IPS DF 19.7 (cell line): ENCODE data around the gene PDE1C.

Experiments
- DNase-seq: peaks from one replicate; pipeline ENCODE4 v3.0.0-alpha.2; 2013; ENCODE audit warnings: low read depth, low spot score

PDE1C gene

DNA sequence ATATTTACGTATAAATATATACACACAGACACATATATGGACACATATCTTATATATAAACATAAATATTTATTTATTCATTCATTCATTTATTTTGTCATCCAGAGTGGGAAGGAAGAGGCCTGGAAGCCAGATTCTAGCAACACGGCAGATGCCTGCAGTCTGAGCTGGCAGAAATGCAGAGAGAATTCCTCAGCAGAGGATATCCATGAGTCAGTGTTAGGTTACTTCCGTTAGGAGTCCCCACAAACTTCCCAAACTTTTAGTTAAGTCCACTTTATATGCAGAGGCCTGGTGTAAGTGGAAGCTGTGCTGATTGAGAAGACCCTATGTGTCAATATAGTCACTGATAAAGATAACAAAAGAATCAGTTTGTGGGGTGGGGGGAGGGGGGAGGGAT lies 293.6 kb downstream of the PDE1C start:
- no peak for DNase-seq

DNA sequence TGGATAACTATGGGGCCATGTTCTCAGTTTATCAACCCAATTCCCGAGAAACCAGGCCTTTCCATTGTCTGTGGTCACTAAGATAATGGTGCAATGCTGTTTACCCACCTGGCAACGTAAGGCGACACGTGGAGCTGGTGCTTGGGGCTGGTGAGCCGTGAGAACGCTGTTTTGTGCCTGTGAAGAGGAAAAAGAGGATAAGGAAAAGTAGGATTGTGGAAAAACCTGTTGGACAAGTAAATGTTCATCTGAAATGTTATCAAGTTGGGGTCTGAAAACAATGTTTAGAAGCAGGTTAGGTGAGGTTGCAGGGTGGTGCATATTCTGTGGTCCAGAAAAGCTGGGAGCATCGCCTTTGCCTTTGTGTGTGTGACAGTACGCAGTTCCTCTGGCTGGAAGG lies 294.7 kb downstream of the PDE1C start:
- DNase-seq: no peak

DNA sequence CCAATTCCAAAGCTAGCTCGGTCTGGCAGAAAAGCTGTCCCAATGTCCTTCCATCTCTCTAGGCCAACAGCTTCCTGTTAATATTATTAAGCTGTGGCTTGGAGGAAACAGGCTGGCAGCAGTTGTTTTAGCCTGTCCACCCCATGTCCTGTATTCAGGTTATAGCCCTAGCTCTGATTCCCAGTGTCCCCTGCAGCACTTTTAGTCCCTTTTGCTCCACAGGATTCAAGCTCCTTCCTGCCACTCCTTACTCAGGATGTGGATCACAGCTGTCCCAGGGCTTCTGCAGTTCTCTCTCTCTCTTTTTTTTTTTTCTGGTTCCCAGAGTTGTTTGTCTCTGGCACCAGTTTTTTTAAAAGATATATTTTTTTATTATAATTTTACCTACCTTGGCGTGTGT lies 298.0 kb downstream of the PDE1C start:
- no peak for DNase-seq

DNA sequence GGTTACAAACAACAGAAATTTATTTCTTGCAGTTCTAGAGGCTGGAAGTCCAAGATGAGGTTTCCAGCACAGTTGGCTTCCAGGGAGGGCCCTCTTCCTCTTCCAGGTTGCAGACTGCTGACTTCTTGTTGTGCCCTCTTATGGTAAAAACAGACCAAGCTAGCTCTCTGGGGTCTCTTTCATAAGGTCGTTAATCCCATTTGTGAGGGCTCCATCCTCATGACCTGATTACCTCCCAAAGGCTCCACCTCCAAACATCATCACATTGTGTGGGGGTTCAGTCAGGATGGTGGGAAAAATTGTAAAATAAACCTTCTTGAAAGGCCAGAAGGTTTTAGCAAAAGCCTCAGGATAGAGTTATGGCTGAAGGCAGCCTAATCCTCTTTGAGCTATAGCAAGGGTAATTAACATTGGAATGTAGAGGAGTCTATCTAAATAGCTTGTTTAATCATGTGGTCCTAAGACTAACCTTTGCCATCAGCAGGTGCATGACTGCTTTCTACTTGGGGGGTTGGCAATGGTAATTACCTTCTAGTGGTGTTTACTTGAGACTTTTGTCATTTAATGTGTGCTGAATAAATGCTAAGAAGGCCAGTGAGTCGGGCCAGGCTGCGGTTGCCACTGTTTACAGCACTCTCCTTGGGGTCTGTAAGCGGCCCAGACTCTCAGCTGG lies 302.4 kb downstream of the PDE1C start:
- DNase-seq: peak; percentile 86

DNA sequence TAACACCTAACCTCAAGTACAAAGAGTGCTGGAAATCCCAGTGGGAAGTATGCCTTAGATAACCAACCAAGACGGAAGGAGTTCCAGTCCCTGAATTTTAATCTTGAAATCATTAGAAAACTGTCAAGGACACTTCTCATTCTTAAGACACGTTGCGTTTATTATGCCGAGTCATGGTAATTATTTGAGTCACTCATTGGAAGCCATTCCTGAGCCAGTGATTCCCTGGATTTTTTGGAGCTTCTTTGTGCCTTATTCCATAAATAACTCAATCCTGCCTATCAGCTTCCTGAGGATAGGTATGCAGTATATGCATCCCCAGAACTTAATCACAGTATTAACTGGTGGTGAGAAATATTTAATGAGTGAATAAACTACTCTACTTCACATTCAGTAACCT lies 305.7 kb downstream of the PDE1C start:
- no peak for DNase-seq

DNA sequence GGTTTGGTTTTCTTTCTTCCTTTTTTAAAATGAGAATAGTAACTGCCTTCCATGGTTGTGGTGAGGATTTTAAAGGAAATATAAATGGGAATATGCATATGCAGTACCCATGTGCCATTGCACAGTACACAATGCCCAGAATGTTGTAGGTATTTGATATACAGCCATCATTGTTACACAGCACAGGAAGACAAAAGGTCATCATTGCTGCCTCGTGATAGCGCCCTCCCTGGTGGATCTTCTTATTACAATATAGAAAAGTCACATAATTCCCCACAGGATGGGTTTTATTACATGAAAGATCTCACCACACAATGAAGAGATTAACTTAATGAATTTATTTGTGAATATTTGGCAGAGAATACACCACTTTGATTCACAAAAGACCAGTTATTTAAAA lies 306.7 kb downstream of the PDE1C start:
- no peak for DNase-seq

DNA sequence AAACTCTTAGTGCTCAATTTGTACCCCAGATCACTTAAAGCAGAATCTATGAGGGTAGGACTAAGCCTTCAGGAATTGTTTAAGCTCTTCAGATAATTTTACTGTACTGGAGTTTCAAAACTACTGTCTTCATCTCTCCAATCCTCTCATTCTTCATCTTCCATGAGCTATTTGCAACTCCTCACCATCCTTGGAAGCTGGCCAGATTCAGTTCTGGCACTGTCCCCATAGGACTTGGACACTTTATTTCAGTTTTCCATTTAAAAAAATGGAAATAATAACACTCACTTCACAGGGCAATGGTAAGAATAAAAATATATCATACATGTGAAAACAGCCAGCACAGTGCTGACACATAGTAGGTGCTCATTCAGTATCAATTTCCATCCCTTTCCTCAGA lies 308.6 kb downstream of the PDE1C start:
- DNase-seq: no peak

DNA sequence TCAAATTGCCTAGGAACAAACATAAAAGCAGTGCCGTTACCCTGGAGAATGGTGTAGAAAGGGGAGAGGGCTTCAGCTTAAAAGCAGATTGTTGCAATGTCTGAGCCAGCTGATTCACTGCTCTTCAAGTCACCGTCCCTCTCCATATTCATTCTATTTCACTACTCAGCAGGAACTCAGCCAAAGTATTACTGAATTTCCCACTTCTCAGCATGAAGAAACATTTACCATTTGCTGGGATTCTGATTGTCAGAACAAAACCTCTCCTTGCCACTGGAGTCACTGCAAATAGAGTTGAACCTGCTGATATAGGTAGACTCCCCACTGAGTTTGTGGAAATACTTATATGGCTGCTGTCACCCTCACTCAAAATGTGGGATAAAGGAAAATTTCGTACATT lies 311.5 kb downstream of the PDE1C start:
- DNase-seq: no peak

DNA sequence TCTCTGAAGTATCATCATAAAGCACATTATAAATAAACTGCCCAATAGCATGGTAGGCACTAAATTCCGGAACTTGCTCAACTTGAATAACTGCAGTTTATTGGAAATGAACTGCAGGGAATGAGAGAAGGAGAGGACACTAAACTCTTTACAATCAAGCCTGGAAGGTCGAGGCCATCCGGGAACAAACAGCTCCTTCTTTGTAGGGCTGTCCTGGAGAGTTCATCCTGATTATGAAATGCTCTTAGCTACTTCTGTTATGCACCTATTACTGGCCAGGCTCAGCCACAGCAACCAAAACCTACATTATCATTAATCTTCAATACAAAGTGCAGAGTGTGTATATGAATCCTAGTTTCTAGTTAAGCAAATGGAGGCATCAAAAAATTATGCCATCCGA lies 318.5 kb downstream of the PDE1C start:
- no peak for DNase-seq

DNA sequence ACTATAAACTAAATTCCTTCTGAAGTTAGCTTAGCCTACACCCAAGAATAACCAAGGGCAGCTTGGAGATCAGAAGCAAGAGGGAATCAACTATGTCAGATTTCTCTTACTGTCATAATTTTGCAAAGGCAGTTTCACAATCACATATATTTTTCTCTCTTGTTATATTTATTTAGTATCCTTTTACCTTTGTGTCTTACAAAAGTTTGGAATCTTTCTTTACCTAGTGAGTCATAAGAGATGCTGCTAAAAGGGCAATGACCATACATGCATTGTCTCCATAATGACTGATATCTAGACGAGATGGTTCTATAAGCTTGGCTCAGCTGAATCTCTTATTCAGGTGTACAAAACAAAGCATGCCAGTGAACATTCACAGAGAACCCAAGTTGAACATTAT lies 322.1 kb downstream of the PDE1C start:
- no peak for DNase-seq

DNA sequence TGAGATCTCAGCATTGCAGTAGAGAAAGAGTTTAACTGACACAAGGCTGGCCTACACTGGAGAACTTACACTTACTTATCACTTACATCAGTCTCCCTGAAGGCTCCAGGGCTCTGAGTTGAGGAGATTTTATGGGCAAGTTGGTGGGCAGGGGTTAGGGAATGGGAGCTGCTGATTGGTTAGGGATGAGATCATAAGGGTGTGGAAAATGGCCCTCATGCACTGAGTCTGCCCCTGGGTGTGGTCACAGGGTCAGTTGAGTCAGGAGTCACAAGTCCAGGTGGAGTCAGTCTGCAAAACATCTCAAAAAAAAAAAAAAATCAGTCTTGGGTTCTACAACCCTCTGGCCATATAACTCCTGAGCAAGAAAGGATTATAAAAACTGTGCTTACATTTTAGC lies 322.7 kb downstream of the PDE1C start:
- DNase-seq: no peak

DNA sequence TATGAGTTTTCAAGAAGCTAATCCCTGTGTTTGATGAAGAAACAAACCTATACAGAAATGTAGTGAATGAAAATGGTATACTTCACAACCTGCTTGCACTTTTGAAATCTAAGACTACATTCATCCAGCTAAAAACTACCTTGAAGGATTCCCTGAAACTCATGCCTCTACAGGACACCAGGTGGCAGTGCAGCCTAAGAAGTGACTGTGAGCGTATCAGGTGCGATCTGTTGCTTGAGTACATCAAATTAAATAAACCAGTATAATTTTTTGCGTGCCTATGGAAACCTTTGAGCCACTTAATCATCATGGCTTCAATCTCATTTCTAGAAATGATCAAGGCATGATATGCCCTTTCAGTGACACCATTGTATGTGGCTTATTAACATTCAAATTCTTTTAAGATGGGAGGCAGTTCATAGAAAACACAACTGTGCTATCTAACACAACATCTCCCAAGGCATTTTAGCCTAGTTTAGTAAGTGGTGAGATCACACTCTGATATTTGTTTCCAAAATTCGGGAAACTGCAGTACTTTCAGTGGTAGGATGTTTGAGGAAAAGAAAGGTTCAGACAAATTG lies 325.8 kb downstream of the PDE1C start:
- DNase-seq: no peak

DNA sequence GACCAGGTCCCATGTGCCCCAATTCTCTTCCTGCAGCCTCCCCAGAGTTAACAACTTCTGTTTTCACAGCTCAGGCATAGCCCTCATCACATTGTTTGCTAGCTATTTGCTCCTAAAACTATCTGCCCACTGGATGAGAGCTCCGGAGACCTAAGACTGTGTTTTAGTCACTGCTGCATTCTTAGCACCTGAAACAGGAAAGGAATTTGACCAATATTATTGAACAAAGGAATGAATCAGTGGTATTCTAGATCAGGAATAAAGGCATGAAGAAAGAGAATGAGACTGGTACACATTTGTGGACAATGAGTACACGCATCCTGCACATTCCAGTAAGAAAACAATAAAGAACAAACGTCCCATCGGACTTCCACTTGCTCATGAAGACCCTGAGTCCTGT lies 328.4 kb downstream of the PDE1C start:
- DNase-seq: no peak

DNA sequence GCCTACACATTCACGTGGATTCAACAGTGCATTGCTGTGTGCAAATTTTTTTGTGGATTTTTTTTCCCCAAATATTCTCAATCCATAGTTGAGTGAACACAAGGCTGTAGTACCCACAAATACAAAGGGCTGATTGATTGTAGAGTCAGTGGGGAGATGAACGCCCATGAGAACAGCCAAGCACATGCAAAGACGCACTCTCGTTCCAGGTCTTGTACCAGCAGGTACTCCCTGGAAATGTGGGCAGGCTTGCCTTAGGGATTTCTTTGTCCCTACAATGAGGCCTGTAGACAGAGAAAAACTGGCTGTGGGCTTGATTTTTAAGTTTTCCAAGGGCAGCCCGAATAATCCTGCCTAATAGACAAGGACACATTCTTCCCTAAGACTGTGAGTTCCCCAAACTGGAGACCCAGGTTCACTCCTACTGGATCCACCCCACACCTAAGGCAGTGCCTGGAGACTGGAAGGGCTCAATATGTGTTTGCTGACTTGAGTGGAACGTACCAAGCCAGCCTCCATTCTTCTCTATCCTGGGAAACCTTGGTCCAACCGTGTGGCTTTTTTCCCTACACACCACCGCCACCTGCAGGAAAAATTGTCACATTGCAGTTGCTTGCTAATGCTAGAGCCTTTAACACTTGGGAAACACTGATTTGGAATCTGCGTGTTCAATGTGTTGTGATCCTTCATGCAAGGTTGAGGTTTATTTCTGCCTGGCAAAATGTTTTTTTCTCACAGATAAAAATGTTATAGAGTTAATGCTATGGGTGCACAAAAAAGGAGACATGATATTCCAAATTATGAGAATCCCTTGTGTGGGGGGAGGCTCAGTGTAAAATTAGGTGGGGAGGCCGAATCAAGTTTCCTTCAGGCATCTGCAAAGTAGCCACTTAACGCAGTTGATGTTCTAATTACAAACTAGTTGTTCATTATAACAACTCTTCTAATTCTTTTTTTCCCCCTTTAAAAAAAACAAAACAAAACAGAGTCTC lies 333.9 kb downstream of the PDE1C start:
- DNase-seq: peak; percentile 47

DNA sequence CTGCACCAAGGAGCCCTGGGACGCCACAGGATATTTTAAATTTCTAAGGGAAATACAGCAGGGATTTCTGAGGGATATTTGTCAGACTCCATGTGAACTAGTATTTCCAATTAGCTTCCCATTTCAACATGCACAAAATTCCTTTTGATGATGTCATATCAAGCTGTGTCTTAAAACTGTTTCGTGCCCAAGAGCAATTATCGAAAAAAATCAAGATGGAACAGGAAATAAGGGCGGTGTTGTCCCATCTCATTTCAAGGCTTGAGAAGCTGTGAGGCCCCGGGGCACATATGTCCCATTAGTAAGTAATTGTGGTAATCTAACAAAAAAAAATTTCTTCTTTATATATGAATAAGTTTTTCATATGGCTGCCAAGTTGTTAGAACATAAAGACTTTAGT lies 335.8 kb downstream of the PDE1C start:
- no peak for DNase-seq

DNA sequence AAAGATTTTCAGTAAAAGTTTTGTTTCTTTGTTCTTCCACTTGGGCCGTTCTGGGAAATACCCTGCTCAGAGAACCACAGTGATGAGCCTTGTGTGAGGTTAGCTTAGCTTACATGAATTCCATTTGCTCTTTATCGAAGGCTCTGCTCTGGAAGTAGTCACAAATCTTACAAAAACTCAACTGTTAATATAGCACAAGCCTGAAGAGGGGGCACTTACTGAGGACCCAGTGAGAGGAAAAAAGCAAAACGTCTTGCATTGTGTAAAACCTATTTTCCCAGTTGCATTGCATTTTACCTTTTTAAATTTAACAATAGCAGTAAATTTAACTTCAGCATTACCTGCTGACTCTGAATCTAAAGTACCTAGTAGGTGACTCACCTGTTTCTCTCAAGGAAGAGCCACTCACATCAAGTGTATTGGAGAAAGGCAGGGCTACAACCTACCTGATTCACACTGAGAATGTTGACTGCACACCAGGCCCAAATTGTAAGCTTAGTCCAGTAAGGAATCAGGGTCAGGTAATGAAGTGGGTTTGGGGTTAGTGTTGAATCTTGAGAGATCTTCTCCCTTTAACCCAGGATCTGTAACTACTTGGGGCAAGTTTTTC lies 340.9 kb downstream of the PDE1C start:
- no peak for DNase-seq

DNA sequence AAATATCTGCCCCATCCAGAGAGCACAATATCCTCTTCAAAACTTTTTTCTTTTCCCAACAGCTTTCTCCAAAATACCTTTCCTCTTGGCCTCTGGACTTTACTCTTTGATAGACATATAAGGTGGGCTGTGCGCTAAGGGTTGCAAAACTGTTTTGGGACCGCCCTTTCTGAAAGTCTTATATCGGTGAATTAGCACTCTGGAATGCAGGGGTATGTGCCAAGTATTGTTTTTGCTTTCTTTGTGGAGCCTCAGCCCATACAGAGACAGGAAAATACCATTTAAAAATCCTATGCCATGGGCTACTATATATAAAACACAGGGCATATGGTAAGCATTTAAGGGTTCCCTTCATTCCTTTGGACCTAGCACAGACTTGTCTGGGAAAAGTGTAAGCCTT lies 345.5 kb downstream of the PDE1C start:
- DNase-seq: no peak

DNA sequence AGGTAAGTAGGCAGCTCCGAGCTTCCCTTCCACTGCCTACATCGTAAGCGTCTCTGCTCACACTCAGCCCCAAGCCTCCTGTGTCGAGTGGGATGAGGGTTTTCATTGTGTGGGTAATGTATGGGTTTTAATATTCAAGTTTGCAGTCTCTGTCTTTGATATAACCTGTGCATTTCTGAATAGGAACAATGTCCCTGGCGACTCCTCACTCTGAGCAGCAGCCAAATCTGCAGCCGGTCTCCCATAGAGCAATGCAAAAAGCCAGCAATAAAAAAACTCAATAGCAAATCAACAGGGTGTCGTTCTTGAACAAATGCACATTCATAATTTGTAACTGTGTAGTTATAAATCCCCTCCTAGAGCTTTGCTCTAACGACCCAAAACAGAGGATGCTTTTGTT lies 349.8 kb downstream of the PDE1C start:
- no peak for DNase-seq

DNA sequence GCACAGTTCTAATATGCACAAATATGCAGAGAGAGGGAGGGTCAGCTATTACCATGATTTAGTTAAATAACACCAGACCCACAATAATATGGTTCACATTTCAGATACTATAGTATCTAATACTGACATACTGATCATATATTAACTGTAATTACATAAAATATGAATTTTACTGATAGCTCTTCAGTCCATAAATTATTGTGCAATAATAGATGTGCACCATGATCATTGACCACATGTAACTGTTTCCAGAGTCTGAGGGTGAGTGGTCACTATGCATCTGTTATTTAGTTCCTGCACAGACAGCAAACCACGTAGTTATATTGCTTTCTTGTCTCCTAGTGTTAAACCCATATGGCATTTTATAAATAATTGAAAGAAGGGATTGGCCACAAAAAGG lies 353.9 kb downstream of the PDE1C start:
- no peak for DNase-seq

DNA sequence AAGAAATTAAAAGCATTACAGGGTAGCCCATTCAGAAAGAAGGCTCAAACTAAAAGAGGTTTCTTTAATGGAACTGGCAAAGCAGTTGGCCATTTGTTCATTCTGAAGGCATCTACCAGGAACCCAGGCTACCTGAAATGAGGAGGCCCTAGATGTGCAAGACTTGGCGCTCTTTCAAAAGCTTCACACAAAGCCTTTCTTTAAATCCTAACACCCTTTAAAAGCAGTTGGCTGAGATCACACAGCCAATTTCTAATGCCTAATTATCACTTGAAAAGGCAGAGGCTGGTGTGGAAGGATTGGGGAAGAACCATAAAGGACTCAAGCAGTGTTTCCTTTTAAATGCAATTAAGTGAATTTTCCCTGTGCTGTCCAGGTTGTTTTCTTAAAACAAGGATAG lies 360.0 kb downstream of the PDE1C start:
- peak; percentile 89 for DNase-seq

DNA sequence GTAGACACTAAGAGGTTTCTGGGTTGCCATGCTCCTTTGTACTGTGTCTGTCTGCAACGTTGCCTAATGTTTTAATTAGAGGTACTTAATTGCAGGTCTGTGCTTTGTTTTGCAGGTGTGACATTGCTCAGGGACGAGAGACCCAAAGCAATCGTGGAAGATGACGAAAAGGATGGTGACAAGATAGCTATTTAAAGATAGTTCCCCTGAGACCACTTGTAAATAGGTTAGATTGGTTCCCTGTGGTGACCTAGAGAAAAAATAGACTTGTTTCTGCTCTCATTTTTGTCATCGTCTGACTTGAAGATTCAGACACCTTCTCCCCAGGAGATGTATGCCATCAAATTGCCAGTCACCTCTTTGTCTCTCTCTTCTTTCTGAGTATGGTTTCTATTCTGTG lies 363.1 kb downstream of the PDE1C start:
- DNase-seq: no peak

DNA sequence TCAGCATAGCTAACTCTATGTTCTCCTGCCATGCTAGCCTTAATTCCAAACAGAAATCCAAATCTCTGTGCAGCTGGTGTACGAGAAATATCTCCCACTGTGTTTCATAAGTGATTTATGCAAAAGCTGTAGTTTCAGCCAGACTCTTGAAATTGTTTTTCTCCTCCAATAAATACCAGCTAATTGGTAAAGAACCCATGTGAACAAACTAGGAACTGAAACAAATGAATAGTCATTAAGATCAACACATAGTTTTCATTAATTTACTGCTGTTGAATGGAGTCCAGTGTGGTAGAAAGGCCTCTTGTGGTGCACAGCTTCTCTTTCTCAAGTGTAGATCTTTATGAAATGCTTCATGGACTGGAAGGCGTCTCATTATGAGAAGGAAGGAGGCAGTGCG lies 364.8 kb downstream of the PDE1C start:
- no peak for DNase-seq
